Stimulated activated CD4-positive, alpha-beta T cell treated with anti-CD3 and anti-CD28 coated beads, Interleukin-1b, Interleukin-23, amount 100 ng/mL, for 4 hours (primary cell): ENCODE results near the gene CDX2.

Experiments used
- DNase-seq, 2 donors: peaks; one replicate each; pipeline ENCODE4 v3.0.0-alpha.2; 2020; ENCODE audit warnings: low read depth in 2 of 2

CDX2 gene

DNA sequence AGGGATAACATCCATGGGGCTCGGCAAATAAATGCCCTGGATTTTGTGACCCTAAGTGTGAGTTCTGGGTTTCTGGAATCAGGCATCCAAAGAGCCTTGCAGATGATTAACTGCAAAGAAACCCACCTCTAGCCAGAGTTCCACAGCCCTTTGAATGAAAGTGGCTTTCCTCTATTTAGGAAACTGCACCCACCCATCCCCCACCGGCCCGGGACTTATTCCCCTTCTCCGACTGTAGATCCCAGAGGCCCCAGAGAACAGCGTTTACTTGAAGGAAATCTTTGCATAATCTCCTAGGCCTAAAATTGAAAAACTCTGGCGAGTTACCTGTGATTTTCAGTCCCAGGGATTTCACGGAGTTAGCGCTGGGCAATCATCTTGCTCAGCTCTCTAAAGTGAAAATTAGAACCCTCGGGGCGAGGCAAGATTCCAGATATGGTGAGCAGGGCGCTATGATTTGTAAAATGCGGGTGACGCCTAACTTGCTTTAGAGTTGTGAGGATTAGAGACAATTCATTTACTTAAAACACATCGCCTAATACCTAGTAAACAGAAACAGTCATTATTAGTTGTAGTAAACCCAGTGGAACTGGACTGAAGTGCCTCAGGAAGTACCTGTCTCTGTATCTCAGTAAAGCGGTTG, 10.0 kb upstream of the CDX2 start:
- no peak for DNase-seq

DNA sequence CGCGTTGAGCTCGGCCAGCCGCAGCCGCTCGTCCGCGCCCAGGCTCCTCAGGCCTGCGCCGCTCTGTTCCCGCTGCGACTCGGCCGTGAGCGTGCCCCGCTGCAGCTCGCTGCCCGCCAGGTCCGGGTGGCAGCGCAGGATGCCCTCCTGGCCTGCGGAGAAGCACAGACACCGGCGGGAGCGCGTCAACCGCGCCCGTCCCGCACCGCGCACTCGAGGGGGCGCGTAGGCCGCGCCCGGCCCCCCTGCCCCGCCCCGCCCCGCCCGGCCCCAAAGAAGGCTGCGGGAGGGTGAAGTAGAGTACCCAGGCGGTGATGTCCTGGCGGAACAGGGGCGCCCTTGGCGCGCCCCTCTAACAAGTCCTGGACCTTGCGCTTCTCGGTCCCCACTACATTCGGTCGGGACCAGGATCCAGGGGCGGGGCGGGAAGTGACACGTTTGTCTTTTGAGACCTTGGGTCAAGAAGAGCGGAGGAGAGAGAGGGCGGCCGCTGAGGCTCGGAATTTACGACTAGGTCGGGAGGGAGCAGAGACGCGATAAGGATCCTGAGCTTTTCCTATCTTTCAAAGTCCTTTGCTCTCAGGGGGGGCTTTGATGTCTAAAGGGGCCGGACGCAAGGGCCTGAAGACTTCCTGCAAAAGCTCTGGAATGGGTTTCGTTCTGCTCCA, 9.3 kb upstream of the CDX2 start:
- no peak for DNase-seq

DNA sequence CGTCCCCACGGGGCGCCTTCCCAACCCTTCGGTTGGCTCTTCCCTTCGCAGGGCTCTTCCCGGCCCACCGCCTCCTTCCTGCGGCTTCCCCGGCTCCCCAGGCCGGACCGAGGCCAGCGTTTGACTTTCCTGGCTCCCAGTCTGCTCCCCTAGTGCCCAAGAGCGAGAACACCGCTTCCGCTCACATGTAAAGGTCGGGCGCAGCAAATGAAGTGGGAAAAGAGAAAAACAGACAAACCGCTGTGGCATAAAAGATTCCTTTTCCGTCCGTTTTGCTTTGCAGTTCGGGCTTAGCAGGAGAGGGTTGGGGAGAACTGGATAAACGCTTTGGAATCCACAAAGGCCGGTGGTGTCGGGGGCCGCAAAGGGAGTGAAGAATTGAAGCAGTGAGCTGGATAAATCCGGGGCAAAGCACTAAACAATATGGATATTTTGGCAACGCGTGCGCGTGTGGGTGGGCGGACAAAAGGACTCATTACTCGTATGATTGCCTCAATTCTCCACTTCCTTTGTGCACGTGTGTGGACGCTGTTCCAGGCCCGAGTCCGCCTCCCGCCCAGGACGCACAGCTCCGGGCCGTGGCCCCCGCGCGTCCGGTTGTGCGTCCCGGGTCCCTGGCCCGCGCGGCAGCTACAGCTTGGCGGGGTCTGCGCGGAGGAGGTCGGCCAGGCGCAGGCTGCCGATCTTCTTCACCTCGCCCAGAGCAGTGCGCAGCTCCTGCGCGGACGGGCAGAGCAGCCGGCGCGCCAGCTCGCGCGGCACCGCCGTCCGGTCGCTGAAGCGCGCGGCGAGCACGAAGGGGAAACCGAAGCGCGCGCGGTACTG, 8.6 kb upstream of the CDX2 start:
- no peak for DNase-seq

DNA sequence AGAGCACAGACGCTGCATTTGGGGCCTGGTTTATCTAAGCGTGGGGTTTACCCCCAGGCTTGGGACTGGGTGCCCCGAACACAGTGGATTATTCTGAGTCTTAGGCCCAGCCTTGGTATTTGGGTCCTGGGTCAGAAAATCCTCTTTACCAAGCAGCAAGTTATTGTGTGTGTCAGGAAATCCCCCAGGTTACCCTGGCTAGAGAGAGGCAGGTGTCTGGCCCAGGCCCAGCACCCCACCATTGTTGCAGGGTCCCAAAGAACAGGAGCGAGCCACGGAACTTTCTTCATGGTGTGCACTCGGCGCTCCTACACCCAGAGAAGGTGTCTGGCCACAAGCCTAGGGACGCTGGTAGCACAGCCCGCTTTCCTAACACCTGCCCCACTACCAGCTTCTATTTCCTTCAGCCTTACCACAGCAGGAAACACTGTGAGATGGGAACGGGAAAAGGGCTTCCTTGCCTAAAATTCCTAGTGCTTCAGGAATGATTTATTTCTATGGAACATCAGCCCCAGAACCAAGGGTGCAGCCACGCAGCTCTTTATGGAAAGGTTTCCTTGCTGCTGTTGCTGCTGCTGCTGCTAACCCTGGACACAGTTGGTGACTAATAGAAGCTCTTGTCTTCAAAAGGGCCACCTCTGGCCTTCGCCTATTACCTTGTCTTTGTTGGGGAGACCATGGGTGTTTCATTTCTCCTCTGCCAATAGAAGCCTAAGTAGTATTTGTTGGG, 7.4 kb upstream of the CDX2 start:
- no peak for DNase-seq

DNA sequence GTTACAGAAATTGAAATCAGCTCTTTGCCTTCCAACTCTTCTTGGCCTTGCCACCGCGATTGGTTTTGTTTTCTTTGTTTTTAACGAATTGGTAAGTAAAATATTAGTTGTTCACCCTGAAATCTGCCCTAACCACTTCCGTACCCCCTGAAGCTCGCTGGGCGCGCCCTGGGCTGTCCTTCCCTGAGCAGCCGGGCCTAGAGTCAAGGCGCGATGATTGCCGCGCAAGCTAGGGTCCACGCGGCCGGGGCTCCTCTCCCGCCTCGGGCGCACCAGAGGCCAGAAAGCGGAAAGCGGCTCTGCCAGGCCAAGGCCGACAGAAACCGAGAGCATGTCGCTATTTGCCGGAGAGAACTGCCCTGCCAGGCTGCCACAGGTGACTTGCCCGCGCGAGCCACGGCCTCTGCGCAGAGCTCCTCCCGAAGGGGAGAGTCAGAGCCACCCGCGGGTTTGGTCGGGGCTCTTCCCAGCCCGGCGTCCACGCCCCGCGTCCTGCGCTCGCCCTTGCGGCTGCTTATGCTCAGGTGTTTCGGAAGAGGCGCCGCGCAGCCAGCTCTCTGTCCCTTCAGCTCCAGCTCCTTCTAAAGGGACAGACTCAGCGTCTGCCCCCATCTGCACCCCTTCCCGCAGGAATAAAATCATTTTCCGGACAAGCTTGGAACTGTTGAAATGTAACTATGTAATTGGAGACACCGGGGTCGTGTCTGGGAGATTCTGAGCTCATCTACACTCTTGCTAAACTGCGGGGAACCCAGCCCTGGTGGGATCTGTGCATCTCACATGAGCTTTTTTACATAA, 6.6 kb upstream of the CDX2 start:
- no peak for DNase-seq

DNA sequence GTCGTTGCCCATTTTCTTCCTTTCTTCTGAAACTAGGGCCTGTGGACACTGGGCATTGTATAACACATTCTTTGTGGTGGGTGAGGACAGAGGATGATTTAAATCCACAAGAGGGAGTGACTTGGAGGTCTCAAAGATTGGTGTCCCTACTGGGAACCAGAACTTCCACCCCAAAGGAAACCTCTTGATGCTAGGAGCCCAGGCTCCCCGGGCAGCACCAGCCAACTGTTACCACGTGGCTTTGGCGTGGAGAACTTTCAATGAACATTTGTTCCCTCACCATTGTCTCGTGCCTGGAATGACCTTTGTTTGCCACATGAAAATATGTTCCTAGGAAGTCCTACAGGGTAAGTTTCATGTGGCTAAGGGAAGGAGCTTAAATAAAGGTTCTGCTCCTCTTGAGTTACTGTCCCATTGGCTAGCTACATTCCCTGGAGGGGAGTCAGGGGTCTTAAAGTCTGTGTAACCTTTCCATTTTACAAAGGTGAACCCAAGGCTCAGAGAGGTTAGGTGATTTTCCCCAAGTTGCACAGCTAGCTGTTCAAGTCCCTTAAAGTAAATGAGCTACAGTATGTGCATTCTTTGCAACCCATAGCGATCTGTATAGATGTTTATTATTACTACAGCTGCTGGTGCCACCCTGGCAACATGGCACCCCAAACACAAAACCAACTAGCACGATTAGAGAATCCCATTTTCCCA, 5.0 kb upstream of the CDX2 start:
- DNase-seq = no peak

DNA sequence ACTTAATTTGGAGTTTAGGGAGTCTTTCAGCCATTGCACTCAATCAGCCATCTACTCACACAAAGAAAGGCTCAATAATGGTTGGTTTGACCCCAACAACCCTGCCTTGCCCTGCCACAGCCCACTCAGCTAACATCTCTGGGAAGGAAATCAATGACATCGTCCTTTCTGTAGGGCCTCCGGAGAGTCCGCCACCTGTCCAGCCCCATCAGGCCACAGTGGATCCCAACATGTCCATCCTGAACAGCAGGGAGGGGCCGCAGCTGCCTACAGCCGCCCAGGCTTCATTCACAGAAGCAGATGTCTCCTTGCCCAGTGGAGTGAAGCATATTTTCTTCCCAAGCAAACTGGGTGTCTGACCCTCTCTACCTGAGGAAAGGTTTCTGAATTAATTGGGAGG, 4.2 kb upstream of the CDX2 start:
- no peak for DNase-seq

DNA sequence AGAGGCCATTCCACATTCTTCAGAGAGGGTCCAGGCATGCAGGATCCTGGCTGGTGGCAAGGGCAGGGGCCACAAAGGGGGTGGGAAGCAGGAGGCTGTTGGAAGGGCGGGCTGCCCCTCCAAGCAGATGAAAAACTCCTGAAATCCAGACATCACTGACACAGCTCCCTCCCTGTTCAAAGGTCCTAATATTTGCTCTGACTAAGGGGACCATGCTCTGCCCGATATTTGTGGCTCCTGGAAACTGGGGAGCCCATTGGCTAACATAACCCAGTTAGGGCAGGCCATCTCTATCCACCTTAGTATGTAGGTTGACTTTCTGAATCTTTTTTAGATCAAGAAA, 3.3 kb upstream of the CDX2 start:
- DNase-seq = no peak

DNA sequence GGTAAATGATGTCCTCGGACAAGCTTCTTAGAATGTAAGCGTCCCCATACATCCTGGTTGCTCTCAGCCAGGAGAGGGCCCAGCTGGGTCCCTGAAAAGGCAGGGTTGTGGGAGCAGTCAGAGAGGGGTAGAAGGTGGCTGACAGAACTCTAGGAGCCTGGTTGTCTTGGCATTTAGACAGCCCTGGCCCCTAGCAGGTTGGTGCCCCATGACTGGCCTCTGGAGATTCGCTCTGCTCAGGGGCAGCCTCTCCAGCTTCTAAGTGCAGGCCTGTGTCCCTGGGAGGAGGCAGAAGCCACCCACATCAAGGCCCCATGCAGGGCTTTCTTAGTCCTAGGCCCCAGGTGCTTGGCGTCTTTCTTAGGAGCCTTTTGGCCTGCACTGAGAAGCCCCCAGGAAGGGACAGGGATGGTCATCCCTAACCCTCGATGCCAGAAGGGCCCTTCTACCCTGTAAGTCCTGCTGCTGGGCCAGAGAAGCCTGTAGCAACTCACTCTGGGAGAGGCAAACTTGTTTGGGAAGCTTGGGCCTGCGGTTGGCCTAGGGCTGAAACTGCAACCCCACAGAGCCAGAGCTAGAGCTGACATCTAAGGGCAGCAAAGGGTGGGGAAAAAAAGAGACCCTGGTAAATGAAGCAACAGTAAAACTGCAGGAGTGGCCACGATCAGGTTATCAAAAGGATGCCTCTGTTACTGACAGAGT, 2.8 kb upstream of the CDX2 start:
- DNase-seq = no peak

DNA sequence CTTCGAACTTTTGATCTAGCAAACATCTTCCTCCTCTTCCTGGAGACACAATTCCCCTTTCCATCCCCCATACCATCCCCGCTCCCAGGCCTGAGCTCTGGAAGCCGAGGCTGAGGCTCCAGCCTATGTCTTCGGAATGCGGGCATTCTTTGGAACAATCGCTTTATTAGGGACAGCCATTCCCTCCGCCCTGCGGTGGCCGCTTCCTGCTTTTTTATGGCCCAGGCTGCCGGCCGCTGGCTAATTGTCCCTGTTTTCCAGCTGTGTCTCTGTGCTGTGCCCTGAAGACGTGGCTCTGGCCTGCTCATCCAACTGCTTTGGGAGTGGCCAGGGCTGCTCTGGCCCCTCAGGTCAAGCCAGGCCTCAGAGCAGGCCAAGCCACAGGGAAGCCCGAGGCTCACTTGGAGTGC, 2.1 kb upstream of the CDX2 start:
- no peak for DNase-seq

DNA sequence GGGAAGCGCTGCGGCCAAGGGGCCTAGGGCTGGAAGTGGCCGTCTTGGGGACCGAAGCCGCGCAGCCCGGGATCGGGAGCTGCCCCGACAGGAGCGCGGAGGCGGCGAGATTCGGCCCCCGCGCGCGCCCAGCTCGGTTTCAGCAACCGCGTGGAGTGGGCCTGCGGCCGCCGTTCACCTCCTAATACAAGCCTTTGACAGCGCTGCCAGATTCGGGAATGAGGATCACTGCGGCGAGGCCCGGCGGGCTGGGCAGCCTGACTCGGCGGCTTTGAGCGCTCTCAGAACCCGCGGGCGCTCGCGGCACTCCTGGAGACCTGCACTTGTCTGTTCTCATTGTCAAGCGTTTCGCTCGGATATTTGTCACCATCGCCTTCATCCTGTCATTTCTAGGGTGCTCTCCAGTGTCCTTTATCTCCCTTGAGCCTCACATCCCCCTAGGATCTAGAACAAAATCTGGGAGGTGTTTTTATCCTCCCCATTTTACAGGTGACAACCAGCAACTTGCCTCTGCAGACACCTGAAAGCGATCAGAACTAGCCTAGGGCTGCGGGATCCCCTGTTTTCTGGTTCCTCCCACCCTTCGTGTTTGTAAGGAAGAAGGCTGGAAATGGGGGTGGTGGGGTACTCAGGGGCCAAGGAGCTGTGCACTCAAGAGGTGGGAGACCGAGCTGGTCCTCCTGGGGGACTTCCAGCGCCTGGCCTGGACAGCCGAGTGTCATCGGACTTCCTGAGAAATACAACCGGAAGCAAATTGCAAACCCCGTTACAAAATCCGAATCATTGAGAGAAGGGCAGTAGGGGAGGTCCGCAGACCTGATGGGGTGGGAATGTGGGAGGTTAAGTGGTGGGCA, 1.5 kb upstream of the CDX2 start:
- no peak for DNase-seq

DNA sequence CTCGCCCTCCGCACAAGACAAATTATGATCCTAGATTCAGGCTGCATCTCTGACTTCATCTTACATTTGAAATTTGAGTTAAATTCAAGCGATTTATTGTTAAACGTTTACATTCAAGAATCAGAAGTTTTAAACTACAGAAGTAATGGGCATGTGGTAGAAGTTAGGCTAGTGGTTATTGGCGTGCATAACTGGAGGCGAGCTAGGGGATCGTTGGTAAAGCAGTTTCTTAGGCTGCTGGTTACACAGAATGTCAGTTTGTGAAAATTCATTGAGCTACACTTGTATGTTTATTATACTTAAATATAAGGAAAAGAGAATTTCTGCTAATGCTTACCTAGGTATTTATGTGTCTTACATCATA, 733 bp upstream of the CDX2 start:
- DNase-seq = no peak

DNA sequence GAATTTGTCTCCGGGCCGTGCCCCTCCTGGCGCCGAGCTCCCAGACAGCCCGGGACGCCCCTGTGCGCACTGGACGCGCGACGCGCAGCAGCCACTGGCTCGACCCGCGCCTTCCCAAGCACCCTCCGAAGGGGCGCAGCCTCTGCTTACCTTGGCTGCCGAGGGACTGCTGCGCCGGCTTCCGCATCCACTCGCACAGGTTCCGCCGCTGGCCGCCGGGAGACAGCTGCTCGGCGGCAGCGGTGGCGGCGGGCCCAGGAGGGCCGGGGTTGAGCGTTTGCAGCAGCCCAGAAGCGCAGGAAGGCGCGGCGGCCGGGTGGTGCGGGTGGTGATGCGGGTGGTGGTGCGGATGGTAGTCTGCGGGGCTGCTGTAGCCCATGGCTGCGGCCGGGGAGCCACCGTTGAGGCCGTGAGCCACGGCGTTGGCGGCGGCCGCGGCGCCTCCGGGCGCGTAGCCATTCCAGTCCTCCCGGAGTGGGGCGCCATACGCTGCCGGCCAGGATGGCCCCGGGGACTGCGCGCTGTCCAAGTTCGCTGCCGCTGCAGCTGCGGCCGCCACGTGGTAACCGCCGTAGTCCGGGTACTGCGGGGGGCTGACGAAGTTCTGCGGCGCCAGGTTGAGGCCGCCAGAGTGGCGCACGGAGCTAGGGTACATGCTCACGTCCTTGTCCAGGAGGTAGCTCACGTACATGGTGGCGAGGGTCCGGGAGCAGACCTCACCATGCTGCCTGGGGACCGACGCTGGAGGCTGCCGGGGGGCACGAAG, 616 bp downstream of the CDX2 start:
- DNase-seq = no peak

DNA sequence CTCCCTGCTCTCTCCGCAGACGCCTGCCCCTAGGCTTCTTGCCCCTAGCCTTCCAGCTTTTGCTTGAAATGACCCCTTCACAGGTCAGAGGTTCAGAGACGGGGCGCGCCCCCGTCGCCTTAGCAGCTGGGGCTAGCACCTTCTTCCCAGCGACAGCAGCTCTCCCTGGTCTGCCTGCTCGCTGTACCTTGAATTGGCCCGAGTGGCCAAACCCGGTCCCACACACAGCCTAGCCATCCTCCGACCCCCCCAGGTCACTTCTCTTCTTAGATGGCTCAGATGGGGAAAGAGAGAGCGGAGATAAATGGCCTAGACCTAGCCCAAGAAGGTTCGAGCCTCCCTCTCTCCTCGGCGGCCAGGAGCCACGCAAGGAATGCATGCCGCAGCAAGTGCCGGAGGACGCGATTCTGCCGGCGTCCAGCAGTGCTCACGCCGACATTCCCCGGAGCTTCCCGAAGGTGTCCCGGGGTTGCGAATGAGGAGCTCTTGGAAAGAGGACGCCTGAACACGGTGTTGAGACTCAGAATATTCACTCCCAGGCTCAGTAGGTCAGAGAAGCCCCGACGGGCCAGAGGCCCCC, 1.3 kb downstream of the CDX2 start:
- DNase-seq = no peak

DNA sequence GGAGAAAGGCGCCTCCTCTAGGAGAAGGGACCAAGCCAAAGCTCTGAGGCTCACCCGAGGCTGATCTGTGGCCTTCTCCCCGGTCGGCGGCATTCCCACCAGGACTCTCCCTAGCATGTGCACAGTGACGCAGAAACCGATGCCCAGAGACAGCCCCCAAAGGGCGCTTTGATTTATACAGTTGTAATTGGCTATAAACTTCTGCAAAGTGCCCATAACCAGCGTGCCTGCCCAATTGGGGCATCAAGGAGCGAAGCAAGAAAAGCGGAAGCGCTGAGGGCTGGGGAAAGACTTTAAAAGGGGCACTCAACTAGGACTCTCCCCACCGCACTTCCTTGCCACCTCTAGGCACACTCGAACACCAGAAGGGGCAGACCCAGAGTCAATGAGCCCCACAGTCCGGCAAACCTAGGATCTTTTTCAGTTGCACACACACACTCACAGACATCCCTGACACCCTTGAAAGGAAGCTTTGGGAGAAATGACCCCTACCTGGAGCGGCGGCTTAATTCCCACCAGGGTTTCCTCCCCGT, 1.8 kb downstream of the CDX2 start:
- DNase-seq = no peak

DNA sequence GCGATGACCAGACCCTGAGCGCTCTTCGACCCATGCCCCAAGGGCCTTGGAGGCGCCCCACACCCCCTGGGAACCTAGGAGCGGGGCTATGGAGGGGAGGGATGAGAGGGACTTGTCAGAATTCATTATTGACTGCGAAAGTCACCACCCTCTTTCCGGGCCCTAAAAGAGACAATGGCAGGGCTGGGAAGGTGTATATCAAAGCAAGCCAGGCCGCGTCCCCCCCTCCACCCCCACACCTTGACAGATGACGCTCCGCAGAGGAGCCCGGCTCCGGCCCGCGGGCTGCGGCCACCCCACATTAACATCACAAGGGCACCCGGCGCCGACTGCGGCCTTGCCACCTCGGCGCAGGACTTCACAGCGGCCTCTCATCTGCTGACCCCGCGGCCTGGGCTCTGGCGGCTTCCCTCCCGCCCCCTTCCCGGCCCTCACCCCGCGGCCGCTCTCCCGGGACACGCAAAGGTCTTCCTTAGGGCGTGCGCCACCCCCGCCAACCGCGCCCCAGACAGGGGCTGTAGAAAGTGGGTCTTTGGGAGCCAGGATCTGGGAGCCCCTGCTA, 2.4 kb downstream of the CDX2 start:
- DNase-seq = no peak

DNA sequence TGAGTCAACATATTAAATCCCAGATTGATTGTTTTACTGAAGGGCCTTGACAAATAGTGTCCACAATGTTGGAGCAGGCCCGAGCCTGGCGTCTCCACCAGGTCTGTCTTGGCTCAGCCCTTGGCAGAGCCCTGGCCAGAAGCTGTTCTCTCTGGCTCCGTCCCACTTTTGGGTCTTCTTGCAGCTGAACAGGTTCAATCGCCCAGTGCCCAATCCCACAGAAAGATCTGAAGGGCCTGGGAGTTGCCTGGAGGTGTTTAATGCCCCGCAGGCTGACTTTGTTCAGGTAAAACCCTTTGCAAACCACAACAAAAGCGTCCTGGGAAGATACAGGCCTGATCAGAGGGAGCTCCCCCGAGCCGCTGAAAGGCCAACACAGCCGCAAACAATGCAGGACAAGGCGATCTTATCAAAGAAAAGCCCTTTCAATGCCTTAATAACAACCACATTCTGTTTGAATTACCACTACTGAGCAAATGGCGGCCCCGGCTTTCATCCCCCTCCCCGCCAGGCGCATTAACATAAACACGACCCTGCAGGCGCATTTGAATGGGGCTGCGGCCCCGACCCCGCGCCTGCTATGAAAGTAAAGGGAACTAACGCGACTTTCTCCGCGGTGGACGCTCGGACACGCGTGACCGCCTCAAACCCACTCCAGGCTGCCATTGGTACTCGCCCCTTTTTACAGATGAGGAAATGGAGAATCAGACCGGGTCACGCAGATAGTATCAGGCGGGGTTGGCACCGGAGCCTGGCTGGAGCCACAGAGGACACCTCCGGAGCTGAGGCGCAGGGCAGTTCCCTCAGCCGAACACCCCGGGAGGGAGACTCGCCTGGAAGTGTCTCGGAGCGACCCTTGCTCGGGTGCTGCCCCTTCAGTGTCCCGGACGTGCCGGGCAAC, 3.1 kb downstream of the CDX2 start:
- no peak for DNase-seq
